Measurements from ENCODE around the gene NF2.

- TF ChIP-seq CTCF (IDR thresholded peaks at IDR 0.05) (no peak), SIN3A (IDR thresholded peaks at IDR 0.05; ENCODE audit: borderline replicate concordance, insufficient read depth, low read depth, low read length) (no peak), REST (IDR thresholded peaks at IDR 0.05; ENCODE audit: insufficient read depth in 1 of 2, low read depth in 2 of 2, low read length in 1 of 2) (no peak), POLR2AphosphoS5 (IDR thresholded peaks at IDR 0.05; ENCODE audit: low read depth, low read length) (no peak)
Measured at GRCh38 chr22:29722587-29722986, 119.2 kb downstream of the NF2 start.
